Vagina (tissue), 2 donors: ENCODE data around the gene IGLL5.

Experiments
- POLR2A ChIP-seq, 2 donors: fragments of 450-650 bp; IDR thresholded peaks; one replicate each; pipeline ENCODE4 v1.6.1; 2017; ENCODE audit warnings: antibody characterized with exemption in 2 of 2, mild to moderate bottlenecking in 2 of 2, moderate library complexity in 2 of 2
- TF ChIP-seq, protein P1 (sequence below), 3 experiments: fragments of 450-650 bp in 2 of 3; fragments of 200-600 bp in 1 of 3; sonication (generic) in 1 of 3; IDR thresholded peaks; one replicate each; pipeline ENCODE4 v1.5.1; 2017 to 2019; ENCODE audit warnings: antibody characterized with exemption in 3 of 3, mild to moderate bottlenecking in 2 of 3, moderate library complexity in 2 of 3

DNA sequence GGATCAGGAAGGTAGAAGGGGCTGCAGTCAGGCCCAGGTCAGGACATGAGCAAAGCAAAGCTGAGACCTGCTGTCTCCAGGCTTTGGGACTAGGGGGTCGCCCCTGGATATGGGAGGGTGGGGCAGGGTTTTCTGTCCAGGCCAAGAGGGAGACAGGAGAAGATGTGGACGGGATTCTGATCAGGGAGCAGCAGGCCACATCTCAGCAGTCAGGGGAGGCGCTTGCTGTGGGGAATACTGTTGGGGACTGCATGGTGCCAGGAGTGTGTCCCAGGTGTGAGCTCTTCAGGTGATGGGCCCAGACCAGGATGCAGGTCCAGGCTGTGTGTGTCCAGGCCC, 29.3 kb downstream of the IGLL5 start:
- TF ChIP-seq, protein P1, sequence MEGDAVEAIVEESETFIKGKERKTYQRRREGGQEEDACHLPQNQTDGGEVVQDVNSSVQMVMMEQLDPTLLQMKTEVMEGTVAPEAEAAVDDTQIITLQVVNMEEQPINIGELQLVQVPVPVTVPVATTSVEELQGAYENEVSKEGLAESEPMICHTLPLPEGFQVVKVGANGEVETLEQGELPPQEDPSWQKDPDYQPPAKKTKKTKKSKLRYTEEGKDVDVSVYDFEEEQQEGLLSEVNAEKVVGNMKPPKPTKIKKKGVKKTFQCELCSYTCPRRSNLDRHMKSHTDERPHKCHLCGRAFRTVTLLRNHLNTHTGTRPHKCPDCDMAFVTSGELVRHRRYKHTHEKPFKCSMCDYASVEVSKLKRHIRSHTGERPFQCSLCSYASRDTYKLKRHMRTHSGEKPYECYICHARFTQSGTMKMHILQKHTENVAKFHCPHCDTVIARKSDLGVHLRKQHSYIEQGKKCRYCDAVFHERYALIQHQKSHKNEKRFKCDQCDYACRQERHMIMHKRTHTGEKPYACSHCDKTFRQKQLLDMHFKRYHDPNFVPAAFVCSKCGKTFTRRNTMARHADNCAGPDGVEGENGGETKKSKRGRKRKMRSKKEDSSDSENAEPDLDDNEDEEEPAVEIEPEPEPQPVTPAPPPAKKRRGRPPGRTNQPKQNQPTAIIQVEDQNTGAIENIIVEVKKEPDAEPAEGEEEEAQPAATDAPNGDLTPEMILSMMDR (IDR thresholded peaks at IDR 0.05) = no peak
- no peak for TF ChIP-seq POLR2A (IDR thresholded peaks at IDR 0.05)
